ENCODE measurements around the gene FKBP5. TPM values are rescaled to one million over a fixed set of nuclear protein-coding genes. Genes with fewer than 3 reads are reported as not detected.
"Not testable (repeated sequence)": the region's sequence is repeated elsewhere in the genome, so short reads cannot be mapped to it uniquely, and the experiment has no call there.

Gene FKBP5
- total RNA-seq, 1 donor = 5.1 TPM

- Histone ChIP-seq H2AFZ (ENCODE audit: low read length) (peak overlapping the region; percentile 12), H3K4me2 (ENCODE audit: insufficient read depth, low read length) (no peak overlapping the region), H3K36me3 (ENCODE audit: insufficient read depth, low read length) (no peaks in the 10 kb centered on the region), H3K27ac (ENCODE audit: low read depth, low read length) (no peak overlapping the region), H3K79me2 (ENCODE audit: insufficient read depth, low read length) (no peaks in the 10 kb centered on the region), H3K27me3 (ENCODE audit: insufficient read depth, low read length) (no peaks in the 10 kb centered on the region), H4K20me1 (ENCODE audit: insufficient read depth, low read length) (no peaks in the 10 kb centered on the region), H3K4me3 (ENCODE audit: insufficient read depth, low read length) (no peak overlapping the region), H3K9me3 (ENCODE audit: low read depth, low read length) (no peaks in the 10 kb centered on the region), H3K4me1 (ENCODE audit: insufficient read depth, low read length) (peaks cover 7% of the 10 kb centered on the region)
- peak; percentile 95 for DNase-seq (ENCODE audit: insufficient read length, low spot score, missing footprints)
- TF ChIP-seq, protein P1, sequence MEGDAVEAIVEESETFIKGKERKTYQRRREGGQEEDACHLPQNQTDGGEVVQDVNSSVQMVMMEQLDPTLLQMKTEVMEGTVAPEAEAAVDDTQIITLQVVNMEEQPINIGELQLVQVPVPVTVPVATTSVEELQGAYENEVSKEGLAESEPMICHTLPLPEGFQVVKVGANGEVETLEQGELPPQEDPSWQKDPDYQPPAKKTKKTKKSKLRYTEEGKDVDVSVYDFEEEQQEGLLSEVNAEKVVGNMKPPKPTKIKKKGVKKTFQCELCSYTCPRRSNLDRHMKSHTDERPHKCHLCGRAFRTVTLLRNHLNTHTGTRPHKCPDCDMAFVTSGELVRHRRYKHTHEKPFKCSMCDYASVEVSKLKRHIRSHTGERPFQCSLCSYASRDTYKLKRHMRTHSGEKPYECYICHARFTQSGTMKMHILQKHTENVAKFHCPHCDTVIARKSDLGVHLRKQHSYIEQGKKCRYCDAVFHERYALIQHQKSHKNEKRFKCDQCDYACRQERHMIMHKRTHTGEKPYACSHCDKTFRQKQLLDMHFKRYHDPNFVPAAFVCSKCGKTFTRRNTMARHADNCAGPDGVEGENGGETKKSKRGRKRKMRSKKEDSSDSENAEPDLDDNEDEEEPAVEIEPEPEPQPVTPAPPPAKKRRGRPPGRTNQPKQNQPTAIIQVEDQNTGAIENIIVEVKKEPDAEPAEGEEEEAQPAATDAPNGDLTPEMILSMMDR (IDR thresholded peaks at IDR 0.05; ENCODE audit: extremely low read depth, low read depth, low read length) = peak; percentile 96
These were observed 47.7 kb upstream of the FKBP5 start for GRCh38 chr6:35736253-35736894.

- no peaks in the 10 kb centered on the region for H3K36me3 ChIP-seq (ENCODE audit: insufficient read depth, low read length)
- no peak overlapping the region for H2AFZ ChIP-seq (ENCODE audit: low read length)
- no peak overlapping the region for H3K4me2 ChIP-seq (ENCODE audit: insufficient read depth, low read length)
- H3K9me3 ChIP-seq (ENCODE audit: low read depth, low read length) = no peaks in the 10 kb centered on the region
- H3K27ac ChIP-seq (ENCODE audit: low read depth, low read length) = no peak overlapping the region
- no peaks in the 10 kb centered on the region for H3K79me2 ChIP-seq (ENCODE audit: insufficient read depth, low read length)
- no peaks in the 10 kb centered on the region for H3K27me3 ChIP-seq (ENCODE audit: insufficient read depth, low read length)
- DNase-seq (ENCODE audit: insufficient read length, low spot score, missing footprints) = no peak
- TF ChIP-seq, protein P1 (IDR thresholded peaks at IDR 0.05; ENCODE audit: extremely low read depth, low read depth, low read length) = no peak
- H4K20me1 ChIP-seq (ENCODE audit: insufficient read depth, low read length) = no peaks in the 10 kb centered on the region
- peaks cover 7% of the 10 kb centered on the region for H3K4me1 ChIP-seq (ENCODE audit: insufficient read depth, low read length)
- no peak overlapping the region for H3K4me3 ChIP-seq (ENCODE audit: insufficient read depth, low read length)
These were observed 46.7 kb upstream of the FKBP5 start for GRCh38 chr6:35735452-35735851.

DNA sequence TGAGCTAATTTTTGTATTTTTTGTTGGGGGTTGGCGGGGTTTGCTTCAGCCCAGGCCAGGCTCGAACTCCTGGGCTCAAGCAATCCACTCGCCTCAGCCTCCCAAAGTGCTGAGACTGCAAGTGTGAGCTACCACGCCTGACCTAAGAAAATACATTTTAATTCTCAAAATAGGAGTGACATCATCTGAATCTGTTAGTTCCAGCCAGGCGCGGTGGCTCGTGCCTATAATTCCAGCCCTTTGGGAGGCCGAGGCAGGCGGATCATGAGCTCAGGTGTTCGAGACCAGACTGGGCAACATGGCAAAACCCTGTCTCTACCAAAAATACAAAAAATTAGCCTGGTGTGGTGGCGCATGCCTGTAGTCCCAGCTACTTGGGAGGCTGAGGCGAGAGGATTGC is 45.6 kb upstream of the FKBP5 start:
- not testable (repeated sequence) for H3K79me2 ChIP-seq (ENCODE audit: insufficient read depth, low read length); H3K4me3 ChIP-seq (ENCODE audit: insufficient read depth, low read length); H3K27me3 ChIP-seq (ENCODE audit: insufficient read depth, low read length); H3K4me1 ChIP-seq (ENCODE audit: insufficient read depth, low read length); DNase-seq (ENCODE audit: insufficient read length, low spot score, missing footprints); H3K4me2 ChIP-seq (ENCODE audit: insufficient read depth, low read length); H2AFZ ChIP-seq (ENCODE audit: low read length); H3K36me3 ChIP-seq (ENCODE audit: insufficient read depth, low read length); H4K20me1 ChIP-seq (ENCODE audit: insufficient read depth, low read length); H3K27ac ChIP-seq (ENCODE audit: low read depth, low read length); H3K9me3 ChIP-seq (ENCODE audit: low read depth, low read length)

- TF ChIP-seq, protein P1 (IDR thresholded peaks at IDR 0.05; ENCODE audit: extremely low read depth, low read depth, low read length) = no peak
- H3K4me1 ChIP-seq (ENCODE audit: insufficient read depth, low read length) = peaks cover 7% of the 10 kb centered on the region
These were observed 44.9 kb upstream of the FKBP5 start for GRCh38 chr6:35733633-35734032.

More at GRCh38 chr6:35733633-35734032, 44.9 kb upstream of the FKBP5 start:
- H3K79me2 ChIP-seq (ENCODE audit: insufficient read depth, low read length) = no peaks in the 10 kb centered on the region
- H3K36me3 ChIP-seq (ENCODE audit: insufficient read depth, low read length) = no peaks in the 10 kb centered on the region
- no peak overlapping the region for H3K27ac ChIP-seq (ENCODE audit: low read depth, low read length)
- no peaks in the 10 kb centered on the region for H3K9me3 ChIP-seq (ENCODE audit: low read depth, low read length)
- no peak overlapping the region for H3K4me3 ChIP-seq (ENCODE audit: insufficient read depth, low read length)
- no peak overlapping the region for H2AFZ ChIP-seq (ENCODE audit: low read length)
- no peaks in the 10 kb centered on the region for H3K27me3 ChIP-seq (ENCODE audit: insufficient read depth, low read length)
- no peak for DNase-seq (ENCODE audit: insufficient read length, low spot score, missing footprints)
- H4K20me1 ChIP-seq (ENCODE audit: insufficient read depth, low read length) = no peaks in the 10 kb centered on the region
- H3K4me2 ChIP-seq (ENCODE audit: insufficient read depth, low read length) = no peak overlapping the region

Measured in osteoblast (primary cell).